Trophoblast cell (in vitro differentiated cells and primary cell): ENCODE results near the gene SLC30A4.

Experiments
- DNase-seq, 2 donors: peaks; one replicate each; pipeline ENCODE4 v3.0.0-alpha.2; 2016
- H2AFZ ChIP-seq: 2 replicates; pipeline ENCODE4 v1.6.1; 2013; ENCODE audit warnings: low read length, moderate library complexity, mild to moderate bottlenecking; ENCODE audit not compliant: insufficient read depth, poor library complexity
- H2AK5ac ChIP-seq: 2 replicates; pipeline ENCODE4 v1.6.1; 2013; ENCODE audit warnings: mild to moderate bottlenecking, low read length
- H2BK120ac ChIP-seq: 2 replicates; pipeline ENCODE4 v1.6.1; 2013; ENCODE audit warnings: low read length, mild to moderate bottlenecking, moderate library complexity; ENCODE audit not compliant: insufficient read depth, poor library complexity
- H2BK12ac ChIP-seq: 2 replicates; pipeline ENCODE4 v1.6.1; 2013; ENCODE audit warnings: mild to moderate bottlenecking, low read length, moderate library complexity
- H2BK5ac ChIP-seq: 2 replicates; pipeline ENCODE4 v1.6.1; 2013; ENCODE audit warnings: low read length, low read depth, moderate library complexity, mild to moderate bottlenecking; ENCODE audit not compliant: poor library complexity
- H3K14ac ChIP-seq: 2 replicates; pipeline ENCODE4 v1.6.1; 2013; ENCODE audit warnings: mild to moderate bottlenecking, low read length
- H3K18ac ChIP-seq: 2 replicates; pipeline ENCODE4 v1.6.1; 2013; ENCODE audit warnings: mild to moderate bottlenecking, low read length
- H3K23ac ChIP-seq: 2 replicates; pipeline ENCODE4 v1.6.1; 2013; ENCODE audit warnings: low read length
- H3K27ac ChIP-seq: 2 replicates; pipeline ENCODE4 v1.5.1; 2013; ENCODE audit warnings: low read depth, mild to moderate bottlenecking, inconsistent platforms, low read length, moderate library complexity
- H3K27me3 ChIP-seq: 2 replicates; pipeline ENCODE4 v1.6.1; 2013; ENCODE audit warnings: inconsistent platforms, mild to moderate bottlenecking, low read length, moderate library complexity; ENCODE audit not compliant: insufficient read depth
- H3K36me3 ChIP-seq, 2 experiments: 1 replicate in 1 of 2; 2 replicates in 1 of 2; pipeline ENCODE4 v1.6.1; 2013; ENCODE audit warnings: low read length in 2 of 2, mild to moderate bottlenecking in 2 of 2, moderate library complexity in 1 of 2; ENCODE audit not compliant: insufficient read depth in 2 of 2, control insufficient read depth in 1 of 2
- H3K4ac ChIP-seq: 2 replicates; pipeline ENCODE4 v1.6.1; 2013; ENCODE audit warnings: low read depth, mild to moderate bottlenecking, low read length, moderate library complexity
- H3K4me1 ChIP-seq, 2 experiments: 1 replicate in 1 of 2; 2 replicates in 1 of 2; pipeline ENCODE4 v1.6.1; 2013; ENCODE audit warnings: low read length in 2 of 2, mild to moderate bottlenecking in 2 of 2, moderate library complexity in 1 of 2; ENCODE audit not compliant: insufficient read depth in 2 of 2, control insufficient read depth in 1 of 2
- H3K4me2 ChIP-seq: 2 replicates; pipeline ENCODE4 v1.6.1; 2013; ENCODE audit warnings: inconsistent platforms, mild to moderate bottlenecking, low read length, moderate library complexity
- H3K4me3 ChIP-seq: 2 replicates; pipeline ENCODE4 v1.5.1; 2013; ENCODE audit warnings: mild to moderate bottlenecking, low read depth, low read length, inconsistent platforms
- H3K79me1 ChIP-seq: one replicate; pipeline ENCODE4 v1.6.1; 2013; ENCODE audit warnings: low read length
- H3K79me2 ChIP-seq: 2 replicates; pipeline ENCODE4 v1.6.1; 2013; ENCODE audit warnings: low read length, mild to moderate bottlenecking; ENCODE audit not compliant: control insufficient read depth, insufficient read depth, poor library complexity
- H3K9ac ChIP-seq: 2 replicates; pipeline ENCODE4 v1.6.1; 2013; ENCODE audit warnings: mild to moderate bottlenecking, low read length
- H3K9me3 ChIP-seq: 2 replicates; pipeline ENCODE4 v1.6.1; 2013; ENCODE audit warnings: low read depth, mild to moderate bottlenecking, control low read depth, inconsistent platforms, low read length; ENCODE audit not compliant: insufficient read depth
- H4K12ac ChIP-seq: 2 replicates; pipeline ENCODE4 v1.6.1; 2013; ENCODE audit warnings: low read depth, mild to moderate bottlenecking, low read length, moderate library complexity
- H4K8ac ChIP-seq: 2 replicates; pipeline ENCODE4 v1.6.1; 2013; ENCODE audit warnings: low read depth, mild to moderate bottlenecking, low read length, moderate library complexity
- H4K91ac ChIP-seq: one replicate; pipeline ENCODE4 v1.6.1; 2013; ENCODE audit warnings: low read depth, mild to moderate bottlenecking, low read length, moderate library complexity
- WGBS: extraction: QIAGEN DNeasy Blood & Tissue Kit; methylation state at CpG from one replicate; pipeline ENCODE4 v1.1.7; 2013; ENCODE audit warnings: missing lambda C conversion rate; ENCODE audit not compliant: insufficient read length, insufficient coverage; ENCODE audit errors: extremely low coverage; 5-methylcytosine and 5-hydroxymethylcytosine counted together

SLC30A4 gene

DNA sequence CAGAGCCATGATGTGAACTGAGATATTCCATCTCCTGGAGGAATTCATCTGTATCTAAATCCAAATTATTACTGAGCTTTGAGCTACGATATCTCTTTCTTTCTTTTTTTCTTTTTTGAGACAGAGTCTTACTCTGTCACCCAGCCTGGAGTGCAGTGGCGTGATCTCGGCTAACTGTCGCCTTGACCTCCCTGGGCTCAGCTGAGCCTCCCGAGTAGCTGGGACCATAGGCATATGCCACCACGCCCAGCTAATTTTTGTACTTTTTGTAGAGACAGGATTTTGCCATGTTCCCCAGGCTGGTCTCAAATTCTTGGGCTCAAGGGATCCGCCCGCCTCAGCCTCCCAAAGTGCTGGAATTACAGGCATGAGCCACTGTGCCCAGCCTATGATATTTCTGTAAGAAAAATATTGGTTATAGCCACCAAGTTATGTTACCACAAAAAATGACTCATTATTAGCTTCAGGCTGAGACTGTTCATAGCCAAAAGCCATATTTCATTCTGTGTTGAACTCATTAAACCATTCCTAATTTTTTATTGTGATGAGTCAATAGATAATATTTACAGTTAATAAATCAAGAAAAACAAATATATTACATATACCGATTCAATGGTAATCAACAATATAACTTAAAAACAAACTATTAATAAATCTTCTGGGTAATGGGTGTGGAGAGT lies 27.1 kb upstream of the SLC30A4 start:
- Histone ChIP-seq H2BK120ac (no peak overlapping the region), H3K36me3 (no peaks in the 10 kb centered on the region), H3K79me1 (no peaks in the 10 kb centered on the region), H3K23ac (no peak overlapping the region), H3K27ac (no peak overlapping the region), H3K4me3 (no peak overlapping the region), H2BK5ac (no peak overlapping the region), H2BK12ac (no peak overlapping the region), H3K9me3 (no peaks in the 10 kb centered on the region), H3K79me2 (no peaks in the 10 kb centered on the region), H2AFZ (no peak overlapping the region), H3K4me1 (no peaks in the 10 kb centered on the region), H2AK5ac (no peak overlapping the region), H4K91ac (no peak overlapping the region), H4K12ac (no peak overlapping the region), H3K14ac (no peak overlapping the region), H3K18ac (no peak overlapping the region), H3K4me2 (no peak overlapping the region), H3K4ac (no peak overlapping the region), H3K27me3 (no peaks in the 10 kb centered on the region), H3K9ac (no peak overlapping the region), H4K8ac (no peak overlapping the region)
- DNase-seq = peak in 1 of 2 donors; percentile 44
- whole genome bisulfite sequencing = no CpG with 5 or more reads among the region's 9 CpGs

DNA sequence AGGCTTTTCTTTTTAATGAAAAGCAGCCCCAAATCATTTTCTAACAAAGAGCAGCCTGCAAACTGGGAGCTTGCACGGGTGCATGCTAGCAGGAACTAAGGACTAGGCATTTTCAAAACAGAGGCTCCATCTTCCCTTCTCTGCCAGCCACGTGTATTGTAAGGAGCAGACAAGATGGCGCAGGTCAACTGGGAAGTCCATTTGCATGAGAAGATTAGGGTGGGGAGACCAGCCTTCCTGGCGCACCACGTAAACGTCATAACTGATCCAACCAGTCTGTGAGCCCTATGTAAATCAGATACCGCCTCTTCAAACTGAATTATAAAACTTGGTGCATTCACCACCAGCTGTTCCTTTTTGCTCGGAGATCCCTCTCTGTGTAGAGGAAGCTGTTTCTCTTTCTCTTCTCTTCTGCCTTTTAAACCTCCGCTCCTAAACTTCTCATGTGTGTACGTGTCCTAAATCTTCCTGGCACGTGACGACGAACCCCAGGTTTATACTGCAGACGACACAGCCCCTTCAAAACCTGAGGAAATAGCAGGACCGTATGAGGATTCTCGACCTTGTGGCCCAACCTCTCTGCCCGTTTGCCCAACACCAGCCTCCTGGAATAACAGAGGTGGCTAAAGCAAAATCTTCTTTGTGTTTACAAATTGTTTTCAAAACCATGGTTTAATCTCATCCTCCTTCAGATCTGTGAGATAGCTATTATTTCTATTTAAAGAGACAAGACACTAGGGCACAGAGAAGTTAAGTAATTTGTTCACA lies 26.4 kb upstream of the SLC30A4 start:
- Histone ChIP-seq H3K36me3 (no peaks in the 10 kb centered on the region), H3K4me2 (no peak overlapping the region), H3K9ac (no peak overlapping the region), H2AFZ (no peak overlapping the region), H2AK5ac (no peak overlapping the region), H3K18ac (no peak overlapping the region), H3K4me1 (no peaks in the 10 kb centered on the region), H3K27me3 (no peaks in the 10 kb centered on the region), H4K8ac (no peak overlapping the region), H3K23ac (no peak overlapping the region), H3K4me3 (no peak overlapping the region), H2BK5ac (no peak overlapping the region), H3K4ac (no peak overlapping the region), H2BK12ac (no peak overlapping the region), H3K9me3 (no peaks in the 10 kb centered on the region), H3K14ac (no peak overlapping the region), H2BK120ac (no peak overlapping the region), H4K12ac (no peak overlapping the region), H3K79me2 (no peaks in the 10 kb centered on the region), H4K91ac (no peak overlapping the region), H3K27ac (no peak overlapping the region), H3K79me1 (no peaks in the 10 kb centered on the region)
- peak in 1 of 2 donors; percentile 46 for DNase-seq
- no CpG with 5 or more reads among the region's 17 CpGs for WGBS

DNA sequence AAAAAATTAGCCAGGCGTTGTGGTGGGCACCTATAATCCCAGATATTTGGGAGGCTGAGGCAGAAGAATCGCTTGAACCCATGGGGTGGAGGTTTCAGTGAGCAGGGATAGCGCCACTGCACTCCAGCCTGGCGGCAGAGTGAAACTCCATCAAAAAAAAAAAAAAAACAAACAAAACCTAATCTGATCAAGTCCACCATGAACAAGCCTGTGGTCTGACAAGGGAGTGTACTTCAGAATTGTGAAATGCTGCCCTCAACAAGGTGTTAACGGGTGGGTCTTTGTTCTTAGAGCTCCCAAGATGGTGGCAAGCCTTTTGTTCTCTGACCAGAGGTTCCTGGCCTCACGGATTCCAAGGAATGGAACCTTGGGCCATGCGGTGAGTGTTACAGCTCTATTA lies 24.2 kb upstream of the SLC30A4 start:
- Histone ChIP-seq H3K79me1 (no peaks in the 10 kb centered on the region), H3K4me3 (no peak overlapping the region), H3K4ac (no peak overlapping the region), H3K27ac (no peak overlapping the region), H4K8ac (no peak overlapping the region), H2BK12ac (no peak overlapping the region), H2AK5ac (no peak overlapping the region), H2BK5ac (no peak overlapping the region), H3K27me3 (no peaks in the 10 kb centered on the region), H3K23ac (no peak overlapping the region), H3K18ac (no peak overlapping the region), H3K36me3 (no peaks in the 10 kb centered on the region), H4K91ac (no peak overlapping the region), H3K79me2 (no peaks in the 10 kb centered on the region), H2BK120ac (no peak overlapping the region), H2AFZ (no peak overlapping the region), H3K4me2 (no peak overlapping the region), H3K9ac (no peak overlapping the region), H3K9me3 (no peaks in the 10 kb centered on the region), H3K4me1 (no peaks in the 10 kb centered on the region), H4K12ac (no peak overlapping the region), H3K14ac (no peak overlapping the region)
- WGBS = no CpG with 5 or more reads among the region's 7 CpGs
- no peak for DNase-seq

DNA sequence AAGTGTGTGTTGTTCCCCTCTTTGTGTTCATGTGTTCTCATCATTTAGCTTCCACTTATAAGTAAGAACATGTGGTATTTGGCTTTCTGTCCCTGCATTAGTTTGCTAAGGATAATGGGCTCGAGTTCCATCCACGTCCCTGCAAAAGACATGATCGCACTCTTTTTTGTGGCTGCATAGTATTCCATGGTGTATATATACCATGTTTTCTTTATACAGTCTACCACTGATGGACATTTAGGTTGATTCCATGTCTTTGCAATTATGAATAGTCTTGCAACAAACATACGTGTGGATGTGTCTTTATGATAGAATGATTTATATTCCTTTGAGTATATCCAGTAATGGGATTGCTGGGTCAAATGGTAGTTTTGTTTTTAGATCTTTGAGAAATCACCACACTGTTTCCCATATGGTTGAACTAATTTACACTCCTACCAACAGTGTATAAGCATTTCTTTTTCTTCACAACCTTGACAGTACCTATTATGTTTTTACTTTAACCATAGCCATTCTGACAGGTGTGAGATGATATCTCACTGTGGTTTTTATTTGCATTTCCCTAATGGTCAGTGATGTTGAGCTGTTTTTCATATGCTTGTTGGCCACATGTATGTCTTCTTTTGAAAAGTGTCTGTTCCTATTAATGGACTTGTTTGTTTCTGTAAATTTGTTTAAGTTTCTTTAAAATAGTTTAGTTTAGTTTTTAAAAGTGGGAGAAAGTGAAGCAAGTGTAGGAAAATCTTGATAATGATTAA lies 21.9 kb upstream of the SLC30A4 start:
- Histone ChIP-seq H3K27ac (no peak overlapping the region), H4K8ac (no peak overlapping the region)
- no CpG with 5 or more reads among the region's 4 CpGs for WGBS

More for the DNA sequence above, 21.9 kb upstream of the SLC30A4 start:
- Histone ChIP-seq H4K91ac (no peak overlapping the region), H2BK5ac (no peak overlapping the region), H3K9me3 (no peaks in the 10 kb centered on the region), H3K14ac (no peak overlapping the region), H3K36me3 (no peaks in the 10 kb centered on the region), H3K4me1 (no peaks in the 10 kb centered on the region), H2AK5ac (no peak overlapping the region), H3K79me2 (no peaks in the 10 kb centered on the region), H2BK12ac (no peak overlapping the region), H2BK120ac (no peak overlapping the region), H3K27me3 (no peaks in the 10 kb centered on the region), H3K79me1 (no peaks in the 10 kb centered on the region), H2AFZ (no peak overlapping the region), H3K23ac (no peak overlapping the region), H4K12ac (no peak overlapping the region), H3K9ac (no peak overlapping the region), H3K4me3 (no peak overlapping the region), H3K4ac (no peak overlapping the region), H3K18ac (no peak overlapping the region), H3K4me2 (no peak overlapping the region)
- DNase-seq = no peak
